ENCODE measurements around the gene OCA2.

OCA2 gene

DNA sequence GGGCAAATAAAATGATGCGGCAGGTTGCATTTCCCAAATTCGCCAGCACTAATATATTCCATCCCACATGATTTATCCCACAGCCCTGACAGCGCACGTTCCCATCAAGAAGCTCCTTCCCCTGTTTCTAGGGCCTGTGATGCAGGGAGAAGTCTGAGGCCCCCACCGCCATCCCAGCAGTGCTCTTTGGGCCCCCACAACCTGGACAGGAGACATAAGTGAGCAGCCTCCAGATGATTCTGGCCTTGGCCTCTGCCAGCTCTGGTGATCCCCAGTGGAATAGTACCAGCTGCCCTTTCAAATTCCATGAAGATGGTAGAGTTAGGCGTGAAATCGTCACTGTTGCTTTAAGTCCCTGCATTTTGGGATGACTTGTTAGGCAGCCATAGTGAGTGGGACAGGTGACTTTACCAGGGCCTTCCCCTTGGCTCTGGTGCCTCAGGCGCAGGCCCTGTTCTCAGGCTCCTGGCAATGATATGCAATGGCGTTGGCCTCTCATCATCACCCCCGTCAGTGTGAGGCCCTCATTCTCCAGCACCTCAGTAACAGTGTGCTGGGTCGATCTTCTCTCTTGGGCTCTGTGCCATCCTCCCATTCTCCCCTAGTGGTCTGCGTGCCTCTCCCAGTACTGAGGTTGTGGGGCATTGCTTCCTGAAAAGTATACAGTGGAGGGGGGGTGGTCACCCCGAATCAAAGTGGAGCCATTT, 263.7 kb downstream of the OCA2 start:
- DNase-seq (ENCODE audit: low read depth) = no peak
- H3K4me3 ChIP-seq (ENCODE audit: low read depth, low read length) = no peak overlapping the region
- TF ChIP-seq, protein P1, sequence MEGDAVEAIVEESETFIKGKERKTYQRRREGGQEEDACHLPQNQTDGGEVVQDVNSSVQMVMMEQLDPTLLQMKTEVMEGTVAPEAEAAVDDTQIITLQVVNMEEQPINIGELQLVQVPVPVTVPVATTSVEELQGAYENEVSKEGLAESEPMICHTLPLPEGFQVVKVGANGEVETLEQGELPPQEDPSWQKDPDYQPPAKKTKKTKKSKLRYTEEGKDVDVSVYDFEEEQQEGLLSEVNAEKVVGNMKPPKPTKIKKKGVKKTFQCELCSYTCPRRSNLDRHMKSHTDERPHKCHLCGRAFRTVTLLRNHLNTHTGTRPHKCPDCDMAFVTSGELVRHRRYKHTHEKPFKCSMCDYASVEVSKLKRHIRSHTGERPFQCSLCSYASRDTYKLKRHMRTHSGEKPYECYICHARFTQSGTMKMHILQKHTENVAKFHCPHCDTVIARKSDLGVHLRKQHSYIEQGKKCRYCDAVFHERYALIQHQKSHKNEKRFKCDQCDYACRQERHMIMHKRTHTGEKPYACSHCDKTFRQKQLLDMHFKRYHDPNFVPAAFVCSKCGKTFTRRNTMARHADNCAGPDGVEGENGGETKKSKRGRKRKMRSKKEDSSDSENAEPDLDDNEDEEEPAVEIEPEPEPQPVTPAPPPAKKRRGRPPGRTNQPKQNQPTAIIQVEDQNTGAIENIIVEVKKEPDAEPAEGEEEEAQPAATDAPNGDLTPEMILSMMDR (IDR thresholded peaks at IDR 0.05; ENCODE audit: low read depth, low read length, missing control alignments) = no peak

DNA sequence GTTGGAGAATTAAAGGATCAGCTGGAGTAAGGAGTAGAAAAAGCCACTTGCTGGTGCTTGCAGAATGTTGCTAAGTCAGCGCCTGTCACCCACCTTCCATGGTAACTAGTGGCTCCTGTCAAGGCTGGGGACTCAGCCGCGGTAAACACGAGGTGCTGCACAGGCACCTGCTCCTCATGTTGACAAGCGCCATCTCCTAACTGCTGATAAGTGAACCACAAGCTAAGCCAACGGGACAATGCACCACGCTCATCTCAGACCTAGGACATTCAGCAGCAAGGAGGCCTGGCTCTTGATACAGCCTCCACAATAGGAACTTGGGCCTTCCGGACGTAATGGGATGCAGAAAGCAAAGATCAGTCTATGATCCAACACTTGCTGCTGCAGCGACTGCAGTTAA, 264.4 kb downstream of the OCA2 start:
- H3K4me3 ChIP-seq (ENCODE audit: low read depth, low read length) = no peak overlapping the region
- TF ChIP-seq, protein P1 (IDR thresholded peaks at IDR 0.05; ENCODE audit: low read depth, low read length, missing control alignments) = no peak
- no peak for DNase-seq (ENCODE audit: low read depth)

DNA sequence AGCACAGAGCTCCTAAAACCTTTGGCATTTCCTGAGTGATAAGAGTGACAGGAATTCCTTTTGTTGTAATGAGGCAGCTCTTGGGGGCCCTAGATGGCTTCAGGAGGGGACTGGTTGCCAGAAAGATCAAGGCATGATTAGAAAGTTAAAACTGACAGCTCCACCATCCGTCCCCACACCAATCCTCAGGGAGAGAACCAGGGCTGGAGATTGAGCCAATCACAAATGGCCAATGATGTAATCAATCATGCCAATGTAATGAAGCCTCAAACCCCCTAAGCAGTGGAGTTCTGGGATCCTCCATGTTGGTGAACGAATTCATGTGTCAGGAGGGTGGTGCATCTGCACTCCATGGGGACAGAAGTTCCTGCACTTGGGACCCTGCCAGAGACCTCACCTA, 265.1 kb downstream of the OCA2 start:
- DNase-seq (ENCODE audit: low read depth) = no peak
- H3K4me3 ChIP-seq (ENCODE audit: low read depth, low read length) = no peak overlapping the region
- TF ChIP-seq, protein P1 (IDR thresholded peaks at IDR 0.05; ENCODE audit: low read depth, low read length, missing control alignments) = no peak

DNA sequence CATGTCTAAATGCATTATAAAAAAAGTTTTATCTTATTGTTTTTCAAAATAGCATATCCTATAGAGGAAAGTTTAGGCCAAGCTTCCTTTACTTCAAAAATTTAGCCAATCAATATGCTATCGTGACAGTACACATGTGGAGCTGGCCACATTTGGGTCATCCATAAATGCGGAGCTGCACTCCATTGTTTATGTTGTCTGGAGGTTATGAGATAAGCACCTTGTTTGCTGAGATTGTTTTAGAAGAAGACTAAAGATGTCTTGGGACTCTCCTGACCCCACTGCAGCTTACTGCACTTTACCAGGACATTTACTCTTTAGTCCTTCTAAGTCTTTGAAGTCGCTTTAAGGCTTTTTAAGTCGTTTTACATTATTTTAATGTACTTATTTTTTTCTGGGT, 265.9 kb downstream of the OCA2 start:
- no peak overlapping the region for H3K4me3 ChIP-seq (ENCODE audit: low read depth, low read length)
- DNase-seq (ENCODE audit: low read depth) = no peak
- TF ChIP-seq, protein P1 (IDR thresholded peaks at IDR 0.05; ENCODE audit: low read depth, low read length, missing control alignments) = no peak

DNA sequence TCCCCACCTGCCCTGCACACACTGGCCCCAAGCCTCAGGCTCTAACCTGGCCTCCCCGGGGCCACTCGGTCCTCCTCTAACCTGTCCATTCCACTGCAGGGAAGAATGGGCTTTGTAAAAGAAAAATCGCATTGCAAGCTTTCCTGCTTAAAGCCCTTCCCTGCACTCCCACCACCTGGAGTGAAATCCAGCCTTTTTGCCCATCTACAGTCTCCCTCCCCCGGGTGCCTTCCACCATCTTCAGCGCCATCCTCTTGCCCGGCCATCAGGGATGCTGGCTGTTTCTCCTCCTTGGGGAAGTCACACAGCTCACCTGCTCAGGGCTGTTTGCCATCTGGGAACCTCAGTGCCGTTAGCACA, 266.9 kb downstream of the OCA2 start:
- no peak overlapping the region for H3K4me3 ChIP-seq (ENCODE audit: low read depth, low read length)
- TF ChIP-seq, protein P1 (IDR thresholded peaks at IDR 0.05; ENCODE audit: low read depth, low read length, missing control alignments) = no peak
- DNase-seq (ENCODE audit: low read depth) = no peak

DNA sequence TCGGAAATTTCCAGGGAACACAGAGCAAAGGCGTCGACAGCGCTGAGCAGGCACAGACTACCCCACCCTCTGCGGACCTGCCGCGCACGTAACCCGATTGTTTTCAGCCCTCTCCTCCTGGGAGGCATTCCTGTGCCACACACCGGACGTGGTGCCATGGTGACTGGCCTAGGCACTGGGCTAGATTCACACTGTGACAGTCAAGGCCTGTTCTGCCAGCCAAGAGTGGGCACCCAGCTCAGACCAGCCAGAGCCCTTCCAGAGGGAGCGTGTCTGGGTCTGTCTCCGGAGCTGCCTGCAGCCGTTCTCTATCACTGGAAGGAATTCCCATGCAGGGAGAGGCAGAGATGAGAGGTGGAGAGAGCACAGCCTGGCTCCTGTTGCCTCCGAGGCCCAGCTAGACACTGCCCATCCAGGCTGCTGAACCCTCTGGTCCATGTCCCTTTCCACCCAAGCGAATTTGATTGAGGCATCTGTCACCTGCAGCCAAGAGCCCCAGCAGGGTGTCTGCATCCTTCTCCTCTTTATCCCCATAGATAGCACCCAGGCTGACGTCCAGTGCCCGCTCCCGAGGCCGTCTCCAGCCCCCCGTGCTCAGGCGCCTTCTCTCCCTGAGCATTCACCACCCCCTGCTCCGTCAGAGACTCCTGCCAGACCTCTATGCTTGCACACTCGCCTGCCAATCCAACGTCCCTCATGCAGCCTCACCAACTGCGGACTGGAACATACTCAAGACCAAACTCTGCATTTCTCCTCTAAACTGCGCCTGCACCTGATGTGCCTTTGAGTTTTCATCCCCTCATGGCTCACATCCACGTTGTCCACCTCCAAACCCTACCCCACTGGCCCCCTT, 267.5 kb downstream of the OCA2 start:
- DNase-seq (ENCODE audit: low read depth) = no peak
- TF ChIP-seq, protein P1 (IDR thresholded peaks at IDR 0.05; ENCODE audit: low read depth, low read length, missing control alignments) = no peak
- H3K4me3 ChIP-seq (ENCODE audit: low read depth, low read length) = no peak overlapping the region

Measured in GM12864 (cell line).